Measurements from ENCODE around the gene TECTB. TPM values are rescaled to one million over a fixed set of nuclear protein-coding genes. Genes with fewer than 3 reads are reported as not detected.

Gene TECTB
- total and polyA plus RNA-seq, 9 of the 15 experiments (the other 6 are each of a cell fraction or from before 2014, with no cell fraction given) = not detected

DNA sequence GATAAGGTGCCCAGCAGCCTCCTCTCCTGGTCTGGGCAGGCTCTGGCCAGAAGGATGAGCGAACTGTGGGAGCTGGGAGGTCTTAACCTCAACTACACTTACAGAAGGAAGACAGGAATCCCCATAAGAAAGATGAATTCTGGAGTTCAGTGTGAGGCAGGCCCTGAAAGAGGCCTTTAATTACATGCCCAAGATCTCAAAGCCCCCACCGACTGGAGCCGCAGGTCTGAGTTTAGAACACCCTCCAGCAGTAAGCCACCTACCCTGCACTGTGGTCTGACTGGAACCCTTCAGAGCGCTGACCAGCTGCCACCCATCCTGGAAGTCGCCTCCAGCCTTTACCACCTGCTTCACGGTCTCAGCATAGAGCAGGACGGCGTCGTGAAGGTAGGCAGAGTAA is 62.5 kb downstream of the TECTB start (continued):
- TF ChIP-seq ZKSCAN1 (IDR thresholded peaks at IDR 0.05; ENCODE audit: low read depth, low read length) (no peak), MYC (IDR thresholded peaks at IDR 0.05; ENCODE audit: low read depth, low read length) (no peak), MYC (CRISPR knock-in tag; IDR thresholded peaks at IDR 0.05; ENCODE audit: borderline replicate concordance, low read depth) (no peak)

- CTCF ChIA-PET (ENCODE audit: low intra/inter-chr PET ratio) = no interaction called here
These were observed 63.6 kb downstream of the TECTB start for GRCh38 chr10:112346774-112347173.

More at GRCh38 chr10:112346774-112347173, 63.6 kb downstream of the TECTB start:
- POLR2A ChIA-PET = no interaction called here
- in situ Hi-C loops (cut with MboI) = no loop called here
- Histone ChIP-seq H3K4me2 (ENCODE audit: insufficient read depth, low read length) (no peak overlapping the region), H3K27me3 (ENCODE audit: control insufficient read depth in 2 of 2, insufficient read depth in 2 of 2, low read length in 2 of 2) (peaks cover 0 to 23% of the 10 kb centered on the region in 2 experiments; a peak in 2 of 5 replicates), H4K20me1 (replicated peaks; ENCODE audit: control insufficient read depth, insufficient read depth, low read length) (no peaks in the 10 kb centered on the region; the same call in 1 of the 2 replicates), H3K4me3 (no peak overlapping the region), H2AFZ (ENCODE audit: low read depth, low read length) (no peak overlapping the region), H3K9me1 (ENCODE audit: control insufficient read depth, insufficient read depth, low read length) (no peaks in the 10 kb centered on the region), H3K9me3 (replicated peaks; ENCODE audit: control insufficient read depth, insufficient read depth, low read depth, low read length) (no peaks in the 10 kb centered on the region), H3K27ac (ENCODE audit: extremely low read depth, low read depth, low read length) (no peak overlapping the region), H3K79me2 (ENCODE audit: control insufficient read depth, insufficient read depth, low read length) (no peaks in the 10 kb centered on the region), H3K9ac (ENCODE audit: insufficient read depth in 1 of 2, low read depth in 2 of 2, low read length in 2 of 2) (no peak overlapping the region), H3K36me3 (ENCODE audit: control insufficient read depth, insufficient read depth, low read length) (no peaks in the 10 kb centered on the region), H3K4me1 (replicated peaks in 1 of 2; ENCODE audit: control insufficient read depth in 2 of 2, insufficient read depth in 2 of 2, low read length in 2 of 2) (0 out of 5 replicates have a peak, but pooled peaks cover 0 to 6% of the 10 kb centered on the region in 2 experiments)
- ATAC-seq = no peak
- no peak for FAIRE-seq
- intact Hi-C loops (cut with micrococcal nuclease) = no loop called here
- no peak for TF ChIP-seq CREB1 (IDR thresholded peaks at IDR 0.05)
- TF ChIP-seq CREB1 (CRISPR knock-in tag; IDR thresholded peaks at IDR 0.05) = no peak
- TF ChIP-seq ZKSCAN1 (IDR thresholded peaks at IDR 0.05; ENCODE audit: low read depth, low read length) = peak; percentile 62; the same call in 1 of the 2 replicates
- no TSS peak for BruUV-seq (replicated peaks)
- 0% methylated on average over 1 of the region's 5 CpGs for WGBS (ENCODE audit: insufficient coverage, low coverage, missing lambda C conversion rate)
- no peak for DNase-seq (ENCODE audit: extremely low read depth in 1 of 4, low spot score in 3 of 4)
